Coronary artery (tissue), 2 donors: ENCODE data around the gene DLK1.

Experiments
- DNase-seq: peaks from one replicate; pipeline ENCODE4 v3.0.0-alpha.2; 2017; ENCODE audit warnings: low spot score
- H3K27ac ChIP-seq, 2 donors: fragments of 200-600 bp; sonication (generic); one replicate each; pipeline ENCODE4 v1.5.1; 2016 to 2019
- H3K4me3 ChIP-seq: fragments of 200-600 bp; sonication (generic); 2 replicates; pipeline ENCODE4 v1.5.1; 2016; ENCODE audit warnings: mild to moderate bottlenecking, moderate library complexity
- TF ChIP-seq, protein P1 (sequence below): fragments of 200-600 bp; sonication (generic); IDR thresholded peaks from one replicate; pipeline ENCODE4 v1.5.1; 2019; ENCODE audit warnings: antibody characterized with exemption

Gene DLK1

GRCh38 chr14:100737526-100737925, 10.8 kb downstream of the DLK1 start:
- DNase-seq: no peak
- Histone ChIP-seq H3K4me3 (no peak overlapping the region), H3K27ac (no peak overlapping the region)
- TF ChIP-seq, protein P1, sequence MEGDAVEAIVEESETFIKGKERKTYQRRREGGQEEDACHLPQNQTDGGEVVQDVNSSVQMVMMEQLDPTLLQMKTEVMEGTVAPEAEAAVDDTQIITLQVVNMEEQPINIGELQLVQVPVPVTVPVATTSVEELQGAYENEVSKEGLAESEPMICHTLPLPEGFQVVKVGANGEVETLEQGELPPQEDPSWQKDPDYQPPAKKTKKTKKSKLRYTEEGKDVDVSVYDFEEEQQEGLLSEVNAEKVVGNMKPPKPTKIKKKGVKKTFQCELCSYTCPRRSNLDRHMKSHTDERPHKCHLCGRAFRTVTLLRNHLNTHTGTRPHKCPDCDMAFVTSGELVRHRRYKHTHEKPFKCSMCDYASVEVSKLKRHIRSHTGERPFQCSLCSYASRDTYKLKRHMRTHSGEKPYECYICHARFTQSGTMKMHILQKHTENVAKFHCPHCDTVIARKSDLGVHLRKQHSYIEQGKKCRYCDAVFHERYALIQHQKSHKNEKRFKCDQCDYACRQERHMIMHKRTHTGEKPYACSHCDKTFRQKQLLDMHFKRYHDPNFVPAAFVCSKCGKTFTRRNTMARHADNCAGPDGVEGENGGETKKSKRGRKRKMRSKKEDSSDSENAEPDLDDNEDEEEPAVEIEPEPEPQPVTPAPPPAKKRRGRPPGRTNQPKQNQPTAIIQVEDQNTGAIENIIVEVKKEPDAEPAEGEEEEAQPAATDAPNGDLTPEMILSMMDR: no peak

DNA sequence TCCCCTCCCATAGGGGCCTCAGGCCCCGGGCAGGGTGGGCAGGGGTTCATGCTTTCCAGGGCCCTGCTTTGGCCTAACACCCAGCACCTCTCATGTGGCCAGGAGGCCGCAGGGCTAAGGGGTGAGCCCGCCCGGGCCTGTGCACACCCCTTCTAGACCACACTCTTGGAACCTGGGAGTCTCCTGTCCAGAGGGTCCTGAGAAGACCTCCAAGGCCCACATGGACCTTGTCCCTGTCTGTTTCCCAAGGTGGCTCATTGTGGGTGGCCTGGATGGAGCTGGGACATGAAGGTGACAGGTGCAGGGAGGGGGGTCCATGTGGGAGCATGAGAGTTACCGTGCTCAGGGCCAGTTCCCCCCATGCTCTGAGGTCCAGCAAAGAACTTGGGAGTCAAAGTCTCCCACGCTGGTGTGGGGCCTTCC, 11.6 kb downstream of the DLK1 start:
- Histone ChIP-seq H3K4me3 (no peak overlapping the region), H3K27ac (no peak overlapping the region)
- DNase-seq: no peak
- TF ChIP-seq, protein P1: no peak

DNA sequence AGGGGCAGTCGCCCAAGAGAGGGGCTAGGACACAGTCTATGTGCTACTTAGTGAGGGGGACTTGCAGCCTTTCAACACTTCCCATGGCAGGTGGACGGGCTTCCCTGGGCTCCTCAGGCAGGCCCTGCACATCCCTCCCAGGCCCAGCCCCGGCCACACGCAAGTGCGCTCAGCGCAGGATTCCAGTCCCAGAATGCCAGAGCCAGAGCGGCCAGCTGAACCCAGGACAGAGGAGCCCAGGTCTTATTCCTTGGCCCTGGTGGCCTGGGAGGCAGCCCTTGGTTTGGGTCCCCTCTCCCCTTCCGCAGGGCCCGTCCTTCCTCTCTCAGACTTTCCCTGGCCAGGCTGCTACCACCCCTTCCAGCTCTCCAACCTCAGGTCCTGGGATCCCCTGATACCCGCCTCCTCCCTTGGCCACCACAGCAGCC, 12.0 kb downstream of the DLK1 start:
- Histone ChIP-seq H3K27ac (no peak overlapping the region), H3K4me3 (no peak overlapping the region)
- no peak for DNase-seq
- TF ChIP-seq, protein P1: no peak

DNA sequence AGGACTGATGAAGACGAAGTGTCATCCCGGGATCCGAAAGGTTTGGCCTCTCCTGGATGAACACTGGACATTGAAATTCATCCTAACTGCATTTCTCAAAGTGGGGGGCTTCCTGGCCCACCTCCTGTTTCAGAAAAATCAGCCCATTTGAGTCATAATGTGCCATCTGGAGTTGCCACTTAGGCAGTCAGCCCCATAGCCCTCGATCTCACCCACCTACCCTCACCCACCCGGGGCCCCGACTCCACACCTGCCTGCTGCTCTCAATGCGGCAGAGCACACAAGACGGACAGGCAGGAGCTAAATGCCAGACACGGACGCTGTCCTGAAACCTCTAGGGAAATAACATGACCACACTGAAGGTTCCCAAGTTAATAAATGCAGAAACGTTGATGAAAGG, 12.6 kb downstream of the DLK1 start:
- Histone ChIP-seq H3K27ac (no peak overlapping the region), H3K4me3 (no peak overlapping the region)
- no peak for DNase-seq
- TF ChIP-seq, protein P1: no peak

GRCh38 chr14:100740196-100740825, 13.6 kb downstream of the DLK1 start:
- TF ChIP-seq, protein P1: no peak
- no peak overlapping the region for H3K27ac ChIP-seq

GRCh38 chr14:100740929-100741328, 14.2 kb downstream of the DLK1 start:
- no peak overlapping the region for H3K4me3 ChIP-seq
- TF ChIP-seq, protein P1: no peak
- no peak overlapping the region for H3K27ac ChIP-seq
- no peak for DNase-seq

More at GRCh38 chr14:100740196-100740825, 13.6 kb downstream of the DLK1 start:
- H3K4me3 ChIP-seq: no peak overlapping the region
- DNase-seq: no peak

GRCh38 chr14:100741966-100742365, 15.3 kb downstream of the DLK1 start:
- H3K4me3 ChIP-seq: no peak overlapping the region
- TF ChIP-seq, protein P1: no peak
- H3K27ac ChIP-seq: no peak overlapping the region
- DNase-seq: no peak
